H1 (cell line): ENCODE measurements around the gene HOXC11. TPM values are rescaled to one million over a fixed set of nuclear protein-coding genes. Genes with fewer than 3 reads are reported as not detected.

Experiments used
- CBX5 ChIP-seq: fragments of 300-800, 300-1000 bp; sonication (generic); IDR thresholded peaks from 2 replicates; pipeline ENCODE4 v1.7.1; 2016; ENCODE audit warnings: antibody characterized with exemption, low read length, low read depth
- CBX8 ChIP-seq: fragments of 300-800, 300-1000 bp; sonication (generic); IDR thresholded peaks from 2 replicates; pipeline ENCODE4 v1.7.1; 2016; ENCODE audit warnings: low read depth, low read length, borderline replicate concordance
- TBP ChIP-seq: IDR thresholded peaks from 2 replicates; pipeline ENCODE4 v1.6.1; 2011; ENCODE audit warnings: low read depth, low read length, improper control_type of control experiment
- polyA plus RNA-seq, 7 experiments: library from polyadenylated mRNA; depleted of rRNA in 3 of 7; stranded (reverse) in 5 of 7; unstranded in 2 of 7; fragments of >200 nt in 5 of 7; fragments of 200-250 nt in 2 of 7; gene quantifications; 1 replicate in 5 of 7; 2 replicates in 1 of 7; 4 replicates in 1 of 7; pipeline versions ENCODE4 v1.2.1 to v1.2.3, GENCODE V29; 2011 to 2013; ENCODE audit warnings: missing spikeins in 2 of 7, mixed read lengths in 2 of 7
- total RNA-seq: library from RNA; stranded (reverse); fragmentation: NEBNext Ultra II Directional; extraction: Animal tissue kit (Norgen Biotek cat#: 25700); gene quantifications from 2 replicates; pipeline ENCODE4 v1.2.1, GENCODE V29; 2021

Gene HOXC11
- total and polyA plus RNA-seq, 2 of the 8 experiments (the other 6 are each of a cell fraction or from before 2014, with no cell fraction given), result not detected

- TF ChIP-seq CBX8 (0 out of 2 replicates have a peak, but pooled peaks have one; percentile 83), CBX5 (no peak), TBP (no peak)
Measured at GRCh38 chr12:53997204-53998109, 24.5 kb downstream of the HOXC11 start (continued).
